ENCODE measurements around the gene DCDC1.

The DCDC1 gene

GRCh38 chr11:31236143-31236542 lies 133.4 kb downstream of the DCDC1 start:
- no peak for DNase-seq (ENCODE audit: low spot score)

DNA sequence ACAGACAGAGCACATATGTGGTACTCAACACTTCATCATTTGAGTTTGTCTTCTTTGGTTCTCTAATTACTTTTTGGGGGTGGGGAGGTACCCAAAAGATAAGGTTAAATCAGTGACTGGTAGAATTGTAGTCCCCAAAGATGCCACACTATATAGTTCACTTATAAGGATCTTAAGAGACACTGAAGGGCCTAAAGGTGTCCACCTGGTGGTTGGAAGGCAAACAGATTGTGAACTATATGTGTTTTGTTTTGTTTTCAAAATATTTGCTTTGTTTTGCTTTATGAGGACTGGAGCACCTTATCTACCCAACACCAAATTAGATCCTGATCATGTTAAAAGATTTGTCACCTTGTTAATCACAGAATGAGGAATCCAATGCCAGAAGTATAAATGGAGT lies 136.1 kb downstream of the DCDC1 start:
- DNase-seq (ENCODE audit: low spot score): no peak

DNA sequence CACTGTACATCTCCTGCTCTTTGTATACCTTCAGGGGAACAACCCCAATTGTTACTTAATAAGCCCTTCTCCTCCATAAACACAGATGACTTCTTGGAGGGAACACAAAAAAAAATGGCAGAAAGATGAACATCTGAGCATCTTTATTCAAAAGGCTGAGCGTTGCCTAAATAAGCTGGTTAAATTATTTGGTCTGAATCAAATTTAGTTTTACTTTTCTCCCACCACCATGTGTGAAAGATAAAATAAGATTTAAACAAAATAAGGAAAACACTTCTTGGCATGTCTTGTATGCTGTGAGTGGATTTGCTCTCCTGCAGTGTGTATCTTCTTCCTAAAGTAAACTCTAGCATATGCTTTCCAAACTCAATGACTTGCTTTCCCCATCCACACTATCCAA lies 137.9 kb downstream of the DCDC1 start:
- DNase-seq (ENCODE audit: low spot score): no peak

- DNase-seq (ENCODE audit: low spot score): no peak
Measured at GRCh38 chr11:31218847-31219246, 150.7 kb downstream of the DCDC1 start.

GRCh38 chr11:31214372-31214771 lies 155.2 kb downstream of the DCDC1 start:
- no peak for DNase-seq (ENCODE audit: low spot score)

- no peak for DNase-seq (ENCODE audit: low spot score)
Measured at GRCh38 chr11:31199378-31199777, 170.2 kb downstream of the DCDC1 start.

DNA sequence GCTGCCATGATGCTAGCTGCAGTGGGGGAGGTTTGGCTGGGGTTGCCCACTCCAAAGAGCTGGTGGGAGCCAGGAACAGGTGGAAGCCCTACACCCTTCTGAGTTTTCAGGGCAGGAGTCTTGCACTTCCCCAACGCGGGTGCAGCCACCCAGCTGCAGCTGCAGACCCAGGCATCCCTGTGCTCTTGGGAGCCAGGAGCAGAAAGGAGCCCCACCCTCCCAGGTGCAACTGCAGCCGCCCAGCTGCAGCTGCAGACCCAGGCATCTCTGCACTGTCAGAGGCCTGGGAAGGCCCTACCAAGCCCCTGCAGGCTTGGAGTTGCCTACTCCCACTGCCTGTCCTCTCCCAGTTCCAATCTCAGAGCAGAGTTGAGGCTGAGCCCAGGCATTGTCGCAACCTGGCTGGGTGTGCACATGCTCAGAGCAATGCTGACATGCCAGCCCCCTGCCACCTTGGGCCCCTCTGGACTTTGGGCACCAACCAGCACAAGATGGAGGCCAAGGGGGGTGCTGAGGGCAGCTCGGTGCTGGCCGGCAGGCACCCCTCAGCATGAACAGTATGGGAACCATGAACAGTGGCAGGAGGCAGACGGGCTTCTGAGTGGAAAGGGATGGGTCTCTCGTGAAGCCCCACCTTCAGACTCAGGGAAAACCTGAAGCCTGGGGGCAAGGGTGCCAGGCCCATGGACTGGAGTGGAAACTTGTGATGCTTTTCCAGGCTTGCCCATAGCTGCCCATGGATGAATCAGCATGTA lies 195.4 kb downstream of the DCDC1 start:
- DNase-seq (ENCODE audit: low spot score): no peak

DNA sequence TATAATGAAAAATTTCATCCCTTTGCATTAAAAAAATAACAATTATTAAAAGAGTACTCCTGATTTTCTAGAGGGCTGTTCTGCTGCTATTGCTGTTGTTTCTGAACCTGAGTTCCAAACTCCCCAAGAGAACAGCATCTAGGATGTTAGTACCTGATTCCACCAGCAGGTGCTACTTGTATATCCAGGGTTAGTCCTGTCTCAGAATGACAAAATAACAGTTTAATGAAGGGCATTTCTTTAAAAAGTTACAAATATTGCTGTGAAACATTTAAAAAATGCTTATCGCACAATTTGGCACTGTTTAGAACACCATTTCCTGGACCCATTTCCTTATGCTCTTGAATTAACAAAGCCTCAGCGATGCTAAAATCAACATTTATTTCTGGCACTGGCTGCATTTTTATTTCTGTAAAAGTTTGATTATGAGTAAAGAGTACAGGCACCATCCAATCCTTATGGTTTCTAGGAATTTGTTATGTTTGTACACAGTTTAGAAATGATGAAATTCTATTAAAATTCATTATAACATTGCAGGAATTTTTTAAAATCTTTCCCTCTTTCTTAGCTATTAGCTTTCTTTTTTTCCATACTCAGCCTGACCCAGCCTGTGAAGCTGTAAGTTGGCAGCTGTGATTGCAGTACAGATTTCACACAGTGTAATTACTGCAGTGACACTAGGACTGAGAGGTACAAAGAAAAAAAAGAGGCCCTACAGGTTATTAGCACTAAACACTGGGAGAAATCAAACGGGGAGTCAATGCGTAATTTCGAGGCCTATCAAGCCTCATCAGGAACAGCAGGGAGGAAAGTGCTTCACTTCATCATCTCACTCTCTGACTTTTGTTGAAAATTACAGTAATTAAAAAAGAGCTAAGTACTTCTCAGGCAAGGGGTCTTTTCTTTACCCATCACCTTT lies 208.8 kb downstream of the DCDC1 start:
- no peak for DNase-seq (ENCODE audit: low spot score)

DNA sequence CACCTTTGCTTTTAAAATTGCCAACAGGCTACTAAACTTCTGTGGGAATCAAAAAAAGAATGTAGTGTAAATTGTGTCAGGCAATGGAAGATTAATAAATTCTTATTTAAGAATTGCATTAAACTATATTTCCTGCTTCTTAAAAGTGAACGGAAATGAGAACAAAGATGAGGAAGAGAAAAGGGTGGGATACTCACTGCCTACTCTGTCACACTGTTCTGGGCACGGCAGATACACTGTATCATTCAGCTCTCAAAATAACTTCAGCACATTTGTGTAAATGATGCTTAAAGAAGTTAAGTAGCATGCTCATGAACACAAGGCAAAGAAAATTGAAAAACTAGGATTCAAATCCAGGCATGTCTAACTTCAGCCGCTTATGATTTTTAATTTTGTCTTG lies 218.7 kb downstream of the DCDC1 start:
- DNase-seq (ENCODE audit: low spot score): no peak

DNA sequence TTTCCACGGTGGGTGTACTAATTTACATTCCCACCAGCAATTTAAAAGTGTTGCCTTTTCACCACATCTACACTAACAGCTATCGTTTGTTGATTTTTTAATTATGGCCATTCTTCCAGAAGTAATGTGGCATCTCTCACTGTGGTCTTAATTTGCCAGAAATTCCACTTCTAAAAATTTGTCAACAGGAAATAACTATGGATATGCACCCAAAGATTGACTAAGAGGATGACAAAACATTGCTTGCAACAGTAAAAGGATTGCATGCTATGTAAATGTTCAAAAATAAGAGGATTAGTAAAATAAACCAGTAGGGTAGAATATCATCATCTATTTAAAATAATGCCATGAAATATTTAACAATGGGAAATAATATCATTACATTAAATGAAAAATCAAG lies 219.5 kb downstream of the DCDC1 start:
- no peak for DNase-seq (ENCODE audit: low spot score)

GRCh38 chr11:31141789-31142188 lies 227.8 kb downstream of the DCDC1 start:
- DNase-seq (ENCODE audit: low spot score): no peak

DNA sequence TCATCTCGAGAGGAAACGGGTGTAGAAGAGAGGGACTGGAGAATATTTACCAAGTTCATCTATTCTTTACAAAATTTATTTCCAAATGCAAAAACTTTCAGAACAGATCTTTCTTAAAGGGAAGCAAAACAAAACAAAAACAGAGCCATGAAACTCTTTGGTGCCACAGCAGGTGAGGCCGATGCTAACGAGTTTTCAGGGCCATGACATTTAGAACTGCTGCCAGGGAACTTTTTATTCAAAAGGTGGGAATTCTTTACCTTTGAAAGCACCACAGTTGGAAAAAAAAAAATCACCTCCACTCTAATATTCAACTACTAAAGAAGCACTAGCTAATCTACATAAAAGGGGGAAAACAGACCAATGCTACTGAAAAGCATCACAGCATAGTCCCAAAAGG lies 230.1 kb downstream of the DCDC1 start:
- no peak for DNase-seq (ENCODE audit: low spot score)

DNA sequence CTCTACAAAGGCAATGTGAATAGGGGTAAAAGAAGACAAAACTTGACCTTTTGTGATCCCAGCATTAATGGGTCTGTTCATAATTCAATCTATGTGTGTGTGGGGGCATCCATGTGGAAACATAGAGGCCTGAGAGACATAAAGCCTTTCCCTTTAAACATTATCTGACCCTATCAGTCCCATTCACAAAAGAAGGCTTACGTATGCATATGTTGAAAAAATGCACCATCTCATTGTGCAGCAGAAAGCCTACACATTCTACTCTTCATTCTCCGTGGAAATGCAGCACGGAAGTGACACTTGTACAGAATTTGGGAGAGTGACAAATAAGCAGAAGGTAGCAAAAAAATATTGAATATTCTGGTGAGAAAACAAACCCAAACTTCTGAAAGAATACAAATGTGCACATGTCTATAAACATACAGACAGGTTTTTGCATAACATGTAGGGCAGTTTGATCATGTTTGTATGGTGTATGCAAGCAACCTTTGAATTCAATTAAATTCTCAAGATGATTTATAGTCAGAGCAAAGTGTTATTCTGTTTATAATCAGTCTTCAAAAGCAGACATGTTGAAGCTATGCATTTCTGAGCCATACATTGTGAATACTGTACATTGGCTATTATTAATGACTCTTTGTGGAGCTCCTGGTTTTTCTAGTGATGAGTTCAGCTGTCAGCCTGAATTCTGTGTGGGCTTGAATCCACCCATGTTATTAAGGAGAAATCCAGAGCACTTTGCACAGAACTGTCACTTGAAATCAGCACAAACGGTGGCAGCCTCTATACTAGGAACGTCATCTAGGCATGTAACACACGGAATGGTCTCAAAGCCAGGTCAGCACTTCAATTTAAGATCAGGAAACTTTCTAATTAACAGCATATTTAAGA lies 236.8 kb downstream of the DCDC1 start:
- no peak for DNase-seq (ENCODE audit: low spot score)

DNA sequence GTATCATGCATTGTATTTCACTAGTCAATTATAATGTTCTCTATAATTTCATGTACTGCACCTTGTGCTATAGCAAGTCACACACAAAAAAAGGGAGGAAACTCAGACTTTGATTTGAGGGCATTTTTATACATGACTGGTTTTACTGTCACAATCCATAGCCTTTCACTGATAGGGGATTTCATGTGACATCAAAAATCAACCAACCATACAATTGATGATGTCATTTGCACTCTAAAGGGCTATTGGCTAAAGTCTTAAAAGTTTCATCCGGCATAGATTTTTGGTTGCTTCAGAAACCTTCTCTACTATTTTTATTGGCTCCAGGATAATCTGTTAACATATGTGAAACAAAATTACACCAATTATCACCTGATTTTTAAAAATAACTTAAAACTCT lies 237.8 kb downstream of the DCDC1 start:
- no peak for DNase-seq (ENCODE audit: low spot score)

GRCh38 chr11:31127290-31127689 lies 242.2 kb downstream of the DCDC1 start:
- no peak for DNase-seq (ENCODE audit: low spot score)

DNA sequence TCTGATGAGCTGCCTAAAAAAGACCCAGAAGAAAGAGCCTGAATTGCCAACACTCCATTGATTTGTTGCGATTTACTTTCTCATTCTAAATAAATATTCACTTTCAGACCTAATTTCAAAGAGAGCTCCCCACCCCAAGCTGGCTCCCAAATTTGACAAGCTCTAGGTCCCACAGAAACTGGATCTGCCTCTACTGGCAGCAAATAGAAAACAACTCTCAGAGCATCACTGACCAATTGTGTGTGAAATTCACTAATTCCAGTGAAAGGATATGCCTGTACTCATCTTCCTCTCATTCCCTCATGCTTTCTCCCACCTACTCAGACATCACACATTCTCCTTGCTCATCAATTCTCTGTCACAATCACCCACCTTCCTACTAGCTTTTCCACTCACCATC lies 249.1 kb downstream of the DCDC1 start:
- DNase-seq (ENCODE audit: low spot score): no peak

GRCh38 chr11:31118566-31118965 lies 251.0 kb downstream of the DCDC1 start:
- DNase-seq (ENCODE audit: low spot score): no peak

GRCh38 chr11:31117038-31117437 lies 252.5 kb downstream of the DCDC1 start:
- no peak for DNase-seq (ENCODE audit: low spot score)

DNA sequence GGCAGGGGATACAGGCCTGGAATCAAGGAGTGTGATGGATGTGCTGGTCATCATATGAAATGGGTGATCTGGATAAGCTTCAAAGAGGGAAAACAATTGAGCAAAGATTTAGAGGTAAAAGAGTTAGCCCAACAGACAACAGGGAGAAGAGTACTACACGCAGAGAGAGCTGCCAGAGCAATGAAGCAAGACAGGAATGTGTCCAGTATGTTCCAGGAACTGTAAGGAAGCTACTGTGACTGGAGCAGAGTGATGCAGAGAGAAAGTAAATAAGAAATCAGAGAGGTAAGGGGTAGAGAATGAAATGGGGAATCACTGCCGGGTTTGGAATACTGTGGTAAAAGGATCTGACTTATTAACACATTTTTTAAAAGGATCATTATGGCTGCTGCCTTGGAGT lies 255.1 kb downstream of the DCDC1 start:
- DNase-seq (ENCODE audit: low spot score): no peak

- no peak for DNase-seq (ENCODE audit: low spot score)
Measured at GRCh38 chr11:31110830-31111229, 258.7 kb downstream of the DCDC1 start.

DNA sequence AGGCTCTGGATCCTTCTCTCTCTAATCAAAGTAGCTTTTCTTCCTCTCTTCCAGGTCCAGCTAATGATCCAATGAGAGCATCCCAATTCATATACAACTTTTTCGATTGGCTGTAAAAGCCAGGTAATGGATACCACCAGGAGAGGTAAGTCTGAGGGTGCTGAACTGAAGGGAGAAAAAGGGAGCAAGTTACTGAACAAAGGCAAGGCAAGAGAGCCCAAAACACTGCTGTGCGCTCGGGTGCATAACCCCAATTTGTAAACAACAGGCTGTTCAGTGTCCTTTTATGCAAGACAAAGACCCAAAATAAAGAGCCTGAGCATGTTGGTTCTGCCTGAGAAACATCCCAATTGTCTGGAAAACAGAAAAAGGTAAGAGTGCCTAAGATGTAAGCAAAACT lies 260.1 kb downstream of the DCDC1 start:
- DNase-seq (ENCODE audit: low spot score): no peak

- DNase-seq (ENCODE audit: low spot score): no peak
Measured at GRCh38 chr11:31107649-31108048, 261.9 kb downstream of the DCDC1 start.

All from hepatic stellate cell (primary cell).